ENCODE data around the gene TMEM17. TPM values are rescaled to one million over a fixed set of nuclear protein-coding genes. Genes with fewer than 3 reads are reported as not detected.
A peak's percentile ranks its signal among the peaks of the same experiment; 100 is the strongest.

Gene TMEM17
- total and polyA plus RNA-seq, 3 donors from 2014 or later = 6.6 to 7.8 (median 6.7) TPM

DNA sequence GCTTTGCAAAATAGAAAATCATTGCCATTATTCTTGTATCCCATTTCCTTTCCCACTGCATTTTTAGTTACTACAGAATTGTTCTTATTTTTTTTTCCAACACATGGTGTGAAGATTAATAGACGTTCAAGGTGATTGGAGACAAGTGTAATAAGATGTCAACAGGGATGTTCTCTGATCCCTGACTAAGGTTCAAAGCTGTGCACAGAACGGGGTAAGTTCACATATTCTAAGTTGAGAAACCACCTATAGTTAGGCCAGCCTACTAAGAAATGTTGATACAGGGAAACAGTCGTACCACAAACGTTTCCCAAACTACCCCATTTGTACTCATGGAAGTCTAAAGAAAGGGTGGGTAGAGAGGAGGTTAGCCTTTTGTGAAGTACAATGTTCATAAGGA, 6.4 kb upstream of the TMEM17 start:
- intact Hi-C loops (cut with DNase I; ENCODE audit: low total_unique reads) = no loop called here
- Histone ChIP-seq H3K36me3 (ENCODE audit: low read depth, missing control alignments) (no peaks in the 10 kb centered on the region), H3K4me3 (no peak overlapping the region), H3K27me3 (no peaks in the 10 kb centered on the region), H3K27ac (no peak overlapping the region), H3K4me1 (no peaks in the 10 kb centered on the region), H3K9me3 (no peaks in the 10 kb centered on the region)
- TF ChIP-seq, protein P1, sequence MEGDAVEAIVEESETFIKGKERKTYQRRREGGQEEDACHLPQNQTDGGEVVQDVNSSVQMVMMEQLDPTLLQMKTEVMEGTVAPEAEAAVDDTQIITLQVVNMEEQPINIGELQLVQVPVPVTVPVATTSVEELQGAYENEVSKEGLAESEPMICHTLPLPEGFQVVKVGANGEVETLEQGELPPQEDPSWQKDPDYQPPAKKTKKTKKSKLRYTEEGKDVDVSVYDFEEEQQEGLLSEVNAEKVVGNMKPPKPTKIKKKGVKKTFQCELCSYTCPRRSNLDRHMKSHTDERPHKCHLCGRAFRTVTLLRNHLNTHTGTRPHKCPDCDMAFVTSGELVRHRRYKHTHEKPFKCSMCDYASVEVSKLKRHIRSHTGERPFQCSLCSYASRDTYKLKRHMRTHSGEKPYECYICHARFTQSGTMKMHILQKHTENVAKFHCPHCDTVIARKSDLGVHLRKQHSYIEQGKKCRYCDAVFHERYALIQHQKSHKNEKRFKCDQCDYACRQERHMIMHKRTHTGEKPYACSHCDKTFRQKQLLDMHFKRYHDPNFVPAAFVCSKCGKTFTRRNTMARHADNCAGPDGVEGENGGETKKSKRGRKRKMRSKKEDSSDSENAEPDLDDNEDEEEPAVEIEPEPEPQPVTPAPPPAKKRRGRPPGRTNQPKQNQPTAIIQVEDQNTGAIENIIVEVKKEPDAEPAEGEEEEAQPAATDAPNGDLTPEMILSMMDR (IDR thresholded peaks at IDR 0.05) = no peak
- no peak for DNase-seq
- 77 to 87% methylated on average over 4 of the region's 4 CpGs for WGBS, 2 donors

DNA sequence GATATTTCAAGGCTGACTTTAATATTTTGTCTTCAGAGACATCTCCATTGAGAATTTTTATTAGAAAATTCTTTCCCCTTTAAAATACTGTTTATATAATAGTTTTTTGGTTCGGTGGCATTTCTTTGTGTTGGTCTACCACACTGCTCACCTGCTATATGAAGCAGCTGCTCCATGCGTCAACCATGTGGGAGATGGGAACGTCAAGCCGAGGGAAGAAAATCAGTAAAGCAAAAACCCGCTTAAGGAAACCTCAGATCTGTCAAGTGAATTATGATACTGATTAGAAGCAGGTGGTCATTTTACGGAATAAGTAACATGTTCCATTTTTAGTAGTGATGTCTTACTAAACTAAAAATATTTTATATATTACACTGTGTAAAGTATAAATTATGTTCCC, 5.6 kb upstream of the TMEM17 start:
- no peak for TF ChIP-seq POLR2A (IDR thresholded peaks at IDR 0.05)
- TF ChIP-seq, protein P1 (IDR thresholded peaks at IDR 0.05) = no peak
- Histone ChIP-seq H3K27ac (no peak overlapping the region), H3K36me3 (ENCODE audit: low read depth, missing control alignments) (no peaks in the 10 kb centered on the region), H3K9me3 (no peaks in the 10 kb centered on the region), H3K4me3 (no peak overlapping the region), H3K4me1 (no peaks in the 10 kb centered on the region), H3K27me3 (no peaks in the 10 kb centered on the region)
- intact Hi-C loops (cut with DNase I; ENCODE audit: low total_unique reads) = no loop called here
- DNase-seq = no peak
- WGBS, 2 donors = 49 to 68% methylated on average over 6 of the region's 6 CpGs

DNA sequence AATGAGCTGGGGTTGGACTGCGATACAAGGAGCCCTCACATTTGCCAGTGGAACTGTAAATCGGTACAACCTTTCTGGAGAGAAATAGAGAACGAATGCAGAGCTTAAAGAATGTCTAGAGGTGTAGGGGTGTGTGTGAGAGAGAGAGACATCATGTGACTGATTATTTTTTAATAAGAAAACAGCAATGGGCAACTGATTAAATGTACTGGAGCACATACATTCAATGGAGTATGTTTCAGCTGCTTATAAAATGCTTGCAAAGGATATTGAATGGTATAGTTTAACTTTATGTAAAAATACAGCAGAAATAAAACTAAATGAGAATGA, 391 bp upstream of the TMEM17 start:
- Histone ChIP-seq H3K36me3 (ENCODE audit: low read depth, missing control alignments) (no peaks in the 10 kb centered on the region), H3K4me1 (no peaks in the 10 kb centered on the region), H3K27ac (peak overlapping the region; percentile 85 to 93), H3K4me3 (peak overlapping the region; percentile 73 to 82), H3K9me3 (no peaks in the 10 kb centered on the region), H3K27me3 (no peaks in the 10 kb centered on the region)
- TF ChIP-seq, protein P1 (IDR thresholded peaks at IDR 0.05) = no peak
- no peak for TF ChIP-seq POLR2A (IDR thresholded peaks at IDR 0.05)
- DNase-seq = no peak
- intact Hi-C loops (cut with DNase I; ENCODE audit: low total_unique reads) = no loop called here
- WGBS, 2 donors = 0 to 2% methylated on average over 3 of the region's 3 CpGs

DNA sequence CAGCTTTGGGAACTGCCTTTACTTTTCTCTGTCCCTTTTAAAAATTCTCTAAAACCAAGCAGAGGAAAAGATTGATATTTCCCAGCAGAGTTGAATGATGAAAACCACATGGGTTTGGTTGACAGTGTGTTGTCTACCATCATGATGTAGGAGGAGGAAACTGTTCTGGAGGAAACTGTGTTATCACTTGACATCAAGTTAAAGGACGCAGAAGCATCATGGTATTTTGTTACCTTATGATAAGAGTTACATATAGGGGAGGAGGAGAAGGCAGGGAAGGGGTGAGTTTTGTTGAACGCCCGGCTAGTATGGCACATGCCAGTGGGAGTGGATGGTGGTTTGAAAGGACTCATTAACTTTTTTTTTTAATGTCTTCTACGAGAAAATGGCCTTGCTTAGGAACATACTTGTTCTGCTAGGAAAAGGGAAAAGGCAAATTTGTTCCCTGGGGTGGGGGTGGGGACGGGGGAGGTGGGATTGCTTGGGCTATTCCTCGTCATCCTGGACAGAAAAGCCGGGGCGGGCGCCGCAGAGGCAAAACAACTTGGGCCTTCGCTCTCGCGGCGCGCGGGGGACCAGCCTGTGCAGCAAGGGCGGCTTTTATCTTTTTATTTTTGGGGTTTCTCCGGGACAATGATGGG, 766 bp downstream of the TMEM17 start:
- Histone ChIP-seq H3K4me1 (no peaks in the 10 kb centered on the region), H3K4me3 (peak overlapping the region; percentile 73 to 82), H3K27ac (peak overlapping the region; percentile 85 to 93), H3K27me3 (no peaks in the 10 kb centered on the region), H3K9me3 (no peaks in the 10 kb centered on the region), H3K36me3 (ENCODE audit: low read depth, missing control alignments) (no peaks in the 10 kb centered on the region)
- no peak for DNase-seq
- no peak for TF ChIP-seq POLR2A (IDR thresholded peaks at IDR 0.05)
- TF ChIP-seq, protein P1 (IDR thresholded peaks at IDR 0.05) = no peak
- 6 to 9% methylated on average over 17 to 18 of the region's 18 CpGs for WGBS, 2 donors
- intact Hi-C loops (cut with DNase I; ENCODE audit: low total_unique reads) = no loop called here

DNA sequence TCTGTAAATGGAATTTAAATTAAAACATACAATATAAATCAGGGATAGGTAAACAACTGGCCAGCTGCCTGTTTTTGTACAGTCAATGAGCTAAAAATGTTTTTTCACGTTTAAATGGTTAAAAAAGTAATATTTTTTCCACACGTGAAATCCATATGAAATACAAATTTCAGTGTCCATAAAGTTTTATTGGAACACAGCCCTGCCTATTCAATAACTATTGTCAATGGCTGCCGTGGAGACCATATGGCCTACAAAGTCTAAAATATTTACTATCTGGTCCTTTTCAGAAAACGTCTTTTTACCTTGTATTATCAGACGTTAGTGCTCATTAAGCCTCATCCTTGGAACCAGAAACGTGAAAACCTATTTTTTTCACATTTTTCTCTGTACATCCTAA, 1.3 kb downstream of the TMEM17 start:
- H3K36me3 ChIP-seq (ENCODE audit: low read depth, missing control alignments) = no peaks in the 10 kb centered on the region
- 67 to 70% methylated on average over 6 of the region's 6 CpGs for WGBS, 2 donors

More for the DNA sequence above, 1.3 kb downstream of the TMEM17 start:
- Histone ChIP-seq H3K9me3 (no peaks in the 10 kb centered on the region), H3K27ac (no peak overlapping the region), H3K27me3 (no peaks in the 10 kb centered on the region), H3K4me1 (no peaks in the 10 kb centered on the region), H3K4me3 (no peak overlapping the region)
- intact Hi-C loops (cut with DNase I; ENCODE audit: low total_unique reads) = no loop called here
- DNase-seq = no peak
- TF ChIP-seq, protein P1 (IDR thresholded peaks at IDR 0.05) = no peak
- TF ChIP-seq POLR2A (IDR thresholded peaks at IDR 0.05) = no peak

Measured in testis (tissue), 3 donors.